DMS153 treated with DMSO at 0.1 percent for 48 hours (cell line): ENCODE data around the gene ERBIN.
"Not testable (repeated sequence)": the region's sequence is repeated elsewhere in the genome, so short reads cannot be mapped to it uniquely, and the experiment has no call there.

ENCODE experiments used
- DNase-seq: peaks from one replicate; lab custom pipeline; 2025; ENCODE audit not compliant: unreplicated experiment; lab: John Stamatoyannopoulos, UW

ERBIN gene

GRCh38 chr5:65961633-65962032 is 35.3 kb downstream of the ERBIN start:
- no peak for DNase-seq

- DNase-seq, result no peak
Observed at GRCh38 chr5:65967288-65968066, 41.1 kb downstream of the ERBIN start.

DNA sequence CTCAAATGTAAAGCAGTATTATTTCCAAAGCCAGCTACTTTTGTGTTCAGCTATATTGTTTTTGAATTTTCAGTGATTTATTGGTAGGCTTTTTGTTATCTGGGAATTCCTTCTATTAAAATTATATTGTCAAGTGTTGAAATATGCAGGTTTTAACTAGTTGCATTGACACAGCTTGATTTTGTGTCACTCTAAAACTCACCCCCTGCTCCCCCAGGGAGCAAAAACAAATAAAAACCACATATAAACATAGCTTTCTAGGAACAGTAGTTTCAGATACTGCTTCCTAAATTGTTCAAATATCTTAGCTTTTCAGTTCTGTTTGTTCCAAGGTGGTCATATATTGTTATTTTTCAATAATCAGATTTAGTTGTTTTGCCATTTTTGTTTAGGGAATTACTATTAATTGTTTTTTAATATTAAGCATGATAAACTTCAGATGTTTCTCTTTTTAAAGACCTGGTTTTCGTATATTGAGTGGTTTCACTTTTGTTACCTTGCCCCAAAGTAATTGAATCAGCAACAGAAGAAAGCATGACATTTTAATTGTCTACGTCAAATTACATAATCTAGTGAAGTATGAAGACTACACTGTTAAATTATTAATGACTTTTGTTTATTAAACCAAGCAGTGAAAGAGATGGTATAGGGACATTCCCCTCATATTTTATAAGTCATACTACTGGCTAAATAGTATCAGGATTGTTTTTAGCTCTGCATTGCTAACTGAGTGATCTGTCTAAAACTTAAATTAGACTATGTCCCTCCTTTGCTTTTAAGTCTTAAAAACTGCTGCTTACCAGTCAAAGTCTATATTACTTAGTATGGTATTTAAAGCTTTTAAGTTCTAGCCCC is 43.4 kb downstream of the ERBIN start:
- DNase-seq, result no peak

GRCh38 chr5:65970481-65971367 is 44.3 kb downstream of the ERBIN start:
- DNase-seq, result no peak

DNA sequence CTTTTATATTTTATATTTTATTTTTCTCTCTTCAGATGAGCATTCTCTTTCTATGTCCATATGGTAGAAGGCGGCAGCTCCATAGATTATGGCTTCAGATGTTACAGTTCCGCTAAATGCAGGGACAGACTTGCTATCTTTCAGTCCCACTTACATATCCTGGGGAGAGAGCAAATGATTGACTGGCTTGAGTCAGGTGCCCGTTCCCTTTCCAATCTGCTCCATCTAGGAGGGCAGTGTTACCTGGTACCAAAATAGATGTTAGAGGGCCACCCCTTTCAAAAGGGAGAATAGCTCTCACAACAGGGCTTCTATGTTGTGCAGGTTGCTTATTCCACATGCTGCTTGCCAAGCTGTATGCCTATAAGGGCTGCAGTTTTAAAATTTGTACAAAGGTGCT is 45.3 kb downstream of the ERBIN start:
- no peak for DNase-seq

DNA sequence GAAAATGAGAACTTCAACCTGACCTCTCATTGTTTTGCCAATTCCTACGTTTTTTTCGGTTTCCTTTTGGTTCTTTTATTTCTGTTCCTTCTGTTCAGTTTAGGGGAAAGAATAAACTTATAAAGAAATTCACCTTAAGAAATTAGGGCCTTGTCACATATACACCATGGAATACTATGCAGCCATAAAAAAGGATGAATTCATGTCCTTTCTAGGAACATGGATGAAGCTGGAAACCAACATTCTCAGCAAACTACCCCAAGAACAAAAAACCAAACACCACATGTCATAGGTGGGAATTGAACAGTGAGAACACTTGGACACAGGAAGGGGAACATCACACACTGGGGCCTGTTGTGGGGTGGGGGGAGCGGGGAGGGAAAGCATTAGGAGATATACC is 46.5 kb downstream of the ERBIN start:
- DNase-seq, result not testable (repeated sequence)

GRCh38 chr5:65978251-65978650 is 51.9 kb downstream of the ERBIN start:
- no peak for DNase-seq

- no peak for DNase-seq
Observed at GRCh38 chr5:65981548-65981947, 55.2 kb downstream of the ERBIN start.

DNA sequence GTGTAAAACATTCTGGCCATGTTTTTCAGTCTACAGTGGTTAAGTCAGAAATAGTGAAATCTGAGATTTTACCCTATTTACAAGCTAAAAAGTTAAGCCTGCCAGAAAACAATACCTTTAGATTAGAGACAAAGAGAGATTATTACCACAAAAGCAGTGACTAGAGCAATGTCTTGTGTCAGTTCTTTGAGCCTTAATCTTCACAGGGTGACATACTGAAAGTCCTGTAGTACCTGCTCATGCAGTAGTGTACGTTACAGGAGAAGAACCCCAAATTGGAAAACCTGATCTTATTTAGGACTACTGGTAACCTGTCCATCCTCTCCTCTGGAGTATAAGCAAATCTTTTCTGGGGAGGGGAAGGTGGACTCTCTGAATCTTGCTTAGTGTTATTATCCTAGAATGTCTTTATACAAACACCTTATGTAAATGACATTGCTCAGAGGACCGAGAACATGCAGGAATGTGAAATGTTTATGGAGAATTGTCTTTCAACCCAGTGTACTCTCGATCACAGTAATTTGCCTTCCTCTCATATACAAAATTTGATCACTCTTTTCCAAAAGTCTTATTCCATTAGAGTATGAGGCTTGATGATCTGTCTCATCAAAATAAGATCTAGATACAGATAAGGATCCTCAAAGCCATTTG is 55.7 kb downstream of the ERBIN start:
- no peak for DNase-seq

- no peak for DNase-seq
Observed at GRCh38 chr5:65982635-65983034, 56.3 kb downstream of the ERBIN start.

DNA sequence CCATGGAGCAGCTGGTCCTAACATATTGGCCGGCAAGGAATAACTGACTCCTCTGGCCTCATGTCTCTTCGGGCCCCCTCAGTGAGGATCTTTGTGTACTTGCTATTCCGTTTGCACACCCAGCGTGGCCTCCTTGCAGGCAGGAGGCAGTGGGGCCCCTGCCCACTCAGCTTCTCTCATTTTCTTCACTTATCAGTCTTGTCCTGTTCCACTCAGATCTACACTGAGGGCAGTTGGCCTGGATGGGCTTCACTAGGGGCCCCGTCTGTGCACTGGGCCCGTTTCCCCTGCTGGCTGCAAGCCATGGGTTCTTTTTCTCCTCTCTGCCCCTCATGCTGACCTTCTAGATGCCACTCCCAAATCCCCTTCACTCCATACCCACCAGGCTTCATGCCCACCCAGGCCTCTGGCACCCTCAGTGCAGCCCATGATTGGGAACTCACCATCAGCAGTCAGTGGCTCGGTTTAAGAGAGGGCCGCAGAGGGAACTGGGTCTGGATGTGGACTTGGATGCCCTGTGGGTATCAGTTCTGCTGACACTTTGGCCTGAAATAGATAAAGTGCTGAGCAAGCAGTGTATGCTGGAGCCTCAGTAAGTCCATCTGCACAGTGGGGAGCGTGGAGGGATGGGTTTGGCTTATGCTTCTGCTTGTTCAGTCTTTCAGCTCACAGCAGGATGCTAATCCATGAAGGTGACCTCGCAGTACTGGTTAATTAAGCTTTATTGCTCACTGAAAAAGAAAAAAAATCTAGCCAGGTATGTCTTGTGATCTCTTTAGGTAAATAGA is 57.9 kb downstream of the ERBIN start:
- no peak for DNase-seq

DNA sequence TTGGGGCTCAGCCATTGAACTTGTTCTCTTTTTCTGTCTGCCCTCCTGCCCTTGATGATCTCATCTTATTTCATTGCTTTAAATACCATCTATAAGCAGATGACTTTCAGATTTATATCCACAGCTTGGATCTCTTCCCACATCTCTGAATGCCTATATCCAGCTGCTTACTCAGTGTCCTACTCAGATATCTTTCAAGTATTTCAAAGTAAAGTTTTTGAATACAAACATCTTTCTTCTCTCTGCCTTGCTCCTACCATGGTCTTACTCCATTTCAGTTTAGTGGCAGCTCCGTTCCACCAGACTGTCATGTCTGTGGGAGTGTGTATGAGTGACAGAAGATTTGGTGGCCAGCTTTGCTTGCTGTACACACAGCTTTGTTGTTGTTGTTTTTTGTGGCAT is 59.7 kb downstream of the ERBIN start:
- no peak for DNase-seq

GRCh38 chr5:65986796-65987195 is 60.4 kb downstream of the ERBIN start:
- no peak for DNase-seq

DNA sequence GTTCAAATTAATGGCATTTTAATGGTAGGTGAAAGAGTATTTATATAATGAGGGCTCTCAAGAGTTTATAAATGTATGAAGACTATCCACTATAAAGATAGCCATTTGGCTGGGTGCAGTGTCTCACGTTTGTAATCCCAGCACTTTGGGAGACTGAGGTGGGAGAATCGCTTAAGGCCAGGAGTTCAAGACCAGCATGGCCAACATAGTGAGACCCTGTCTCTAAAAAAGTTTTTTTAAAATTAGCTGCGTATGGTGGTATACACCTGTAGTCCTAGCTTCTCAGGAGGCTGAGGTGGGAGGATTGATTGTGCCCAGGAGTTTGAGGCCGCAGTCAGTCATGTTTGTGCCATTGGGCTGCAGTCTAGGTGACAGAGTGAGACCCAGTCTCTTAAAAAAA is 61.6 kb downstream of the ERBIN start:
- no peak for DNase-seq

DNA sequence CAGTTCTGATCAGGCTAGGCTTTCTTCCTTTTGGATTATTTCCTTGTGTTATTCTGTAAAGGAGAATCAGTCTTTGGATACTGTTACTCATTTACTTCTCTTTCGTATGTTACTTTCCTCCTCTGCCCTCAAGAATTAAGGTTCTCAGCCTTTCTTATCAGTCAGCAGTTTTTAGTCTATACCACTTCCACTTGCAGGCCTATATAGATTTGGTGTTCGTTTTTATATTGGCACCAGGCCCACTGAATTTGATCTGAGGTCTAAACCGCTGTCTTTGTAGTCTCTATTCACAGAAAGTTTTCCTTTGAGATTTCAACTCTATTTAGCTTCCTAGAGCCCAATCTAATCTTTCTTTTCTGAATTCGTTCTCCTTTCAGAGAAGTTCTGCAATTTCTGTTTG is 62.8 kb downstream of the ERBIN start:
- DNase-seq, result no peak

DNA sequence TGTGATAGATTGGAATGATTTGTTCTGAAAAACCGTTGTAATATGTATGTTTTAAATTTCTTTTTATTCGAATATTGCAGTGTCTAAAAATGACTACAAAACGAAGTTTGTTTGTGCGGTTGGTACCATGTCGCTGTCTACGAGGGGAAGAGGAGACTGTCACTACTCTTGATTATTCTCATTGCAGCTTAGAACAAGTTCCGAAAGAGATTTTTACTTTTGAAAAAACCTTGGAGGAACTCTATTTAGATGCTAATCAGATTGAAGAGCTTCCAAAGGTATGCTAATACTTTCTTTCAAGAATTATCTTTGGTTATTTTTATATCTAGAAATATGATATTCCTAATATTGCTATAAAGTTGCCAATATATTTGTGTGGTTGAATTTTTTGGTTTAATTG is 66.3 kb downstream of the ERBIN start:
- DNase-seq, result no peak

DNA sequence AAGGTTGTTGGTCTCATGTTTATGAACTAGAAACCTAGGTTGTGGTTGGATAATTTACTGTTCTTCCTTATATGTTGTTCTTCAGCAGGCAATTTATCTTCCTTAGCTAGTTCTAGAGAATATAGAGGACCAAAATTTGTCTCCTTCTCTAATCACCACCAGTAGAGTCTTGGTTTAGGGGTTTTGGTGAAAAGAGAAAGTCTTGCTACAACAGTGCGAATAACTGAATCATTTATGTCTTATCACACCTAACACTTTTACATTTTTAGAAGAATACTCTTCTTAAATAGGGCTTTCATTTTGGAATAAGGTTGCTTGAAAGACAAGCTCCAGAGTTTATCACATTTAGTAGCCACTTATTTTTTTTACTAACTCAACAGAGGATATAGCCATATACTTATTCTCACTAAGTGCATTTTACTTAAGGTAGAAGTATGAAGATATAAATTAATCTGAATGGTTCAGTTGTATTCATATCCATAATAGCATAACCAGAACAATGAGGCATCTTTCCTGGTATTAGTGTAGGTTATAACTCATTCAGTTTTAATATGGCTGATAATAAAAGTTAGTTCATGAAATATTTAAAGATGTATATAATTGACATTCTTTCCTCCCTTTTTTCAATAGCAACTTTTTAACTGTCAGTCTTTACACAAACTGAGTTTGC is 67.9 kb downstream of the ERBIN start:
- DNase-seq, result no peak

DNA sequence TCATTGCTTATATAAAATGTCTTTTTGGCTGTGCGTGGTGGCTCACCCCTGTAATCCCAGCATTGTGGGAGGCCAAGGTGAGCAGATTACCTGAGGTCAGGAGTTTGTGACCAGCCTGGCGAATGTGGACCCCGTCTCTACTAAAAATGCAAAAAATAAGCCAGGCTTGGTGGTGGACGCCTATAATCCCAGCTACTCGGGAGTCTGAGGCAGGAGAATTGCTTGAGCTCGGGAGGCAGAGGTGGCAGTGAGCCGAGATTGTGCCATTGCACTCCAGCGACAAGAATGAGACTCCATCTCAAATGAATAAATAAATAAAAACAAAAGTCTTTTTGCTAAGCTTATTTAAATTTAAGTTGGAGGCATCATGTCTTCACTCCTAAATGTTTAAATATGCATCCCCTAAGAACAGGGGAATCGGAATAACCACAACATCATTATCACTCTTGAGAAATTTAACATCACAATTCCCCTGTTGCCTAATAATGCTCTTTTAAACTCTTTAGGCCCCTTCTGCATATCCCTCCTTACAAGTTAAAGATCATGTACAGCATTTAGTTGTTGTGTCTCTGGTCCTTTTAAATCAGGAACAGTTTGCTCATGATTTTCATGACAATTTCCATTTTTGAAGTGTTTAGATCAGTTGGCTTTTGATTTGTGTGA is 72.8 kb downstream of the ERBIN start:
- no peak for DNase-seq

GRCh38 chr5:66001952-66002351 is 75.6 kb downstream of the ERBIN start:
- DNase-seq, result no peak
